Measurements from ENCODE around the gene FGF2. TPM values are rescaled to one million over a fixed set of nuclear protein-coding genes. Genes with fewer than 3 reads are reported as not detected.
"Not testable (repeated sequence)": the region's sequence is repeated elsewhere in the genome, so short reads cannot be mapped to it uniquely, and the experiment has no call there.

The FGF2 gene
- total RNA-seq, 1 donor from 2014 or later = 5.8 TPM

GRCh38 chr4:122921971-122922876 is 95.6 kb downstream of the FGF2 start, which contains the start of gene NUDT6:
Gene NUDT6 (minus strand): TSS chr4:122922597. CDS start chr4:122922572, 25 bp downstream.
- DNase-seq (ENCODE audit: low read depth) = peak; percentile 87

DNA sequence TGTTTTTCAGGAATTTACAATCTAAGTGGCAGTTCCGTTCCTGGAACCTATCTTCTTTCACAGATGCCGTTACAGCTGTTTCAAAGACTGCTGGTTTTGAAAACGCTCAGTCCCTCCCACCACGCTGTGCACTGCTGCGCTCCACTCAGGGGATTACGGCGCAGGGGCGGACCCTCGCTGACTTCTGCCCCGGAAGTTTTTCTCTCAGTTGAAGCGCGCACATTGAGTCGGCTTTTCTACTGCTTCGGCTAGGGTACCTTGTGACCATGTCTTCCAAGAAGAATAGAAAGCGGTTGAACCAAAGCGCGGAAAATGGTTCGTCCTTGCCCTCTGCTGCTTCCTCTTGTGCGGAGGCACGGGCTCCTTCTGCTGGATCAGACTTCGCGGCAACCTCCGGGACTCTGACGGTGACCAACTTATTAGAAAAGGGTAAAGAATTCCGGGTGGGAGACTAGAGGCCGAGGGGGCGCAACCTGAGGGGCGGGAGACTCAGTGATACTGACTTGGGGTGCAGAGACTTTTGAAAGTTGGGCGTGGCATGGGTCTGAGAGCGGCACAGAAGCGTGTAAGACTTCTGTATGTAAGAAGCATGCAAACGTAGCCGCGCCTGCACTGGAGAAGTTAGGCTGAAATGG is 96.4 kb downstream of the FGF2 start:
- DNase-seq (ENCODE audit: low read depth) = peak; percentile 90

GRCh38 chr4:122928930-122929329 is 102.3 kb downstream of the FGF2 start:
- no peak for DNase-seq (ENCODE audit: low read depth)

DNA sequence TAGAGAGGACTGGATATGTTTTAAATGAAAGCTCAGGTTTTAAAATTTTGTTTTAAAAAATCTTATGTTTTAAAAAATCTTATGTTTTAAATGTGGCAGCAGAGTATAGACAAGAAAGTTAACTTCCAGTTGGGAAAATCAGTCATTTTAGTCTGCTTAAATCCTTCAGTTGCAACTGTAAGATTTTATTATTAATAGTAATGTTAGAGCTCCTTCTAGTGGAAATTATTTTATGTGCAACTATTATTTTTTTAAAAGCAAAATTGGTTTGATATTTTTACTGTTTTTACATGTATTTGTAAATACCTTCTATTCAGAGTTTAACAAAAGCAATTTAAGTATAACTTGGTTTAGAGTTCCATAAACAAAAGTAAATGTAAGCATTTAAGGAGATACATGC is 104.2 kb downstream of the FGF2 start:
- DNase-seq (ENCODE audit: low read depth) = peak; percentile 30

DNA sequence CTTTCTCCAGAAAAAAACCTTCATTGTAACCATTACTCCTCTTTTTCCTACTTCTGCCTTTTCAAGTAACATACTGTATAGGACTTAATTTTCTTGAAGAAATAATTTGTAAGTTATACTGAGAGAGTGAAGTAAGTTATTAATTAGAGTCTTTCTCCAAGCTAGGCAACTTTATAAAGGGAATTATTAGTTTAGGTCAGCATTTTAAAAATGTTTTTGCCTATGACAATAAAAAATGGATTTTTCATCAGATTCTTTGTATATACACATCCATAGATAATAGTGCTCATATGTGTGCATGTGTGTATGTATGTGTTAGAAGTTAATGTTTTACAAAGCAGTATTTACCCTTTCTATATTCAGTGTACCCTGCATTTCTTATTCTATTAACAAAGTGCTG is 106.1 kb downstream of the FGF2 start:
- DNase-seq (ENCODE audit: low read depth) = no peak

DNA sequence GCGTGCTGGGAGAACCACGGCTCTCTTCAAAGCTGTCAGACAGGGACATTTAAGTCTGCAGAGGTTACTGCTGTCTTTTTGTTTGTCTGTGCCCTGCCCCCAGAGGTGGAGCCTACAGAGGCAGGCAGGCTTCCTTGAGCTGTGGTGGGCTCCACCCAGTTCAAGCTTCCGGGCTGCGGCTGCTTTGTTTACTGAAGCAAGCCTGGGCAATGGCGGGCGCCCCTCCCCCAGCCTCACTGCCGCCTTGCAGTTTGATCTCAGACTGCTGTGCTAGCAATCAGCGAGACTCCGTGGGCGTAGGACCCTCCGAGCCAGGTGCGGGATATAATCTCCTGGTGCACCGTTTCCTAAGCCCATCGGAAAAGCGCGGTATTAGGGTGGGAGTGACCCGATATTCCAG is 118.5 kb downstream of the FGF2 start:
- DNase-seq (ENCODE audit: low read depth) = not testable (repeated sequence)

- no peak for DNase-seq (ENCODE audit: low read depth)
These were observed 119.5 kb downstream of the FGF2 start for GRCh38 chr4:122946142-122946541.

Other genes starting within 250 kb of the FGF2 start
- not detected in 2 replicates for gene IL21, start 205.8 kb upstream of the FGF2 start, total RNA-seq
- gene BBS12, start 94.1 kb upstream of the FGF2 start, total RNA-seq = 7.1 and 7.8 TPM in 2 replicates
- 8.7 and 13.5 TPM in 2 replicates for gene NUDT6, start 95.8 kb downstream of the FGF2 start, total RNA-seq